Measurements from ENCODE around the gene EVC2. TPM values are rescaled to one million over a fixed set of nuclear protein-coding genes. Genes with fewer than 3 reads are reported as not detected.

Gene EVC2
- total RNA-seq, 1 donor from 2014 or later: 4.5 TPM

DNA sequence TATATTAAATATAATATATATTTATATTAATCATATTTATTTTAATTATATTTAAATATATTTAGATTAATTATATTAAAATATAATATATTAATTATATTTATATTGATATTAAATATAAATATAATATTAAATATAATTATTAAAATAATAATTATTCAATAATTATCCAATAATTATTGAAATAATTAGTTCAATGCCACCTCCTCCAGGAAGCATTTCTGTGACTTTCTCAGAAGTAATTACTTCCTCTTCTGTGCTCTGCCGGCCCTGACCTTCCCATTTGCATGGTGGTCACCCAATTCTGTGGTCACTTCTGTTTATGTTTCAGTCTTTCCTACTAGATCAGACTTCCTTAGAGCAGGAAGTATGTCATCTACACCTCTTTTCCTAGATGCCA, 45.8 kb downstream of the EVC2 start:
- no peak overlapping the region for H3K4me3 Mint-ChIP-seq
- TF ChIP-seq, protein P1, sequence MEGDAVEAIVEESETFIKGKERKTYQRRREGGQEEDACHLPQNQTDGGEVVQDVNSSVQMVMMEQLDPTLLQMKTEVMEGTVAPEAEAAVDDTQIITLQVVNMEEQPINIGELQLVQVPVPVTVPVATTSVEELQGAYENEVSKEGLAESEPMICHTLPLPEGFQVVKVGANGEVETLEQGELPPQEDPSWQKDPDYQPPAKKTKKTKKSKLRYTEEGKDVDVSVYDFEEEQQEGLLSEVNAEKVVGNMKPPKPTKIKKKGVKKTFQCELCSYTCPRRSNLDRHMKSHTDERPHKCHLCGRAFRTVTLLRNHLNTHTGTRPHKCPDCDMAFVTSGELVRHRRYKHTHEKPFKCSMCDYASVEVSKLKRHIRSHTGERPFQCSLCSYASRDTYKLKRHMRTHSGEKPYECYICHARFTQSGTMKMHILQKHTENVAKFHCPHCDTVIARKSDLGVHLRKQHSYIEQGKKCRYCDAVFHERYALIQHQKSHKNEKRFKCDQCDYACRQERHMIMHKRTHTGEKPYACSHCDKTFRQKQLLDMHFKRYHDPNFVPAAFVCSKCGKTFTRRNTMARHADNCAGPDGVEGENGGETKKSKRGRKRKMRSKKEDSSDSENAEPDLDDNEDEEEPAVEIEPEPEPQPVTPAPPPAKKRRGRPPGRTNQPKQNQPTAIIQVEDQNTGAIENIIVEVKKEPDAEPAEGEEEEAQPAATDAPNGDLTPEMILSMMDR (conservative IDR thresholded peaks at IDR 0.05): no peak

DNA sequence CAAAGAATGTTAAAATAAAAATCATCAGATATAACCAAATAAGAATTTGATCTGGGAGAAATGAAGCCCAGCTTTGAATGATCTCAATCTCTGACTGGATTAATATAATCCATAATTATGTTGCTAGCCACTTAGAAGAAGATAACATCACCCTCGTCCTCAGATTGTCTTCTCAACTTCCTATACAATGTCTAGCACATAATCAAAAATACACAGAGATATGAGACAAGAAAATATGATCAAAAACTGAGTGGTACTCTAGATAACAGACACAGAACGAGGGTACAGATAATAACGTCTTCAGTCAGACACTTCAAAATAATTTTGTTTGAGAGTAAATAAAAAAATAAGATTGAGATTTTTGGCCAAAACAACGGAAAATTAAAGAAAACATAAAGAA, 47.1 kb downstream of the EVC2 start:
- H3K27me3 Mint-ChIP-seq: no peaks in the 10 kb centered on the region
- peaks cover 6% of the 10 kb centered on the region for H3K9me3 Mint-ChIP-seq
- peaks cover 3% of the 10 kb centered on the region for H3K4me1 Mint-ChIP-seq (ENCODE audit: unreplicated experiment)
- H3K27ac Mint-ChIP-seq: no peak overlapping the region
- H3K4me3 Mint-ChIP-seq: no peak overlapping the region
- peaks cover 32% of the 10 kb centered on the region for H3K36me3 Mint-ChIP-seq
- no peak for DNase-seq (ENCODE audit: extremely low spot score, unreplicated experiment)
- TF ChIP-seq, protein P1 (conservative IDR thresholded peaks at IDR 0.05): no peak

More for the DNA sequence above, 45.8 kb downstream of the EVC2 start:
- H3K27ac Mint-ChIP-seq: no peak overlapping the region
- DNase-seq (ENCODE audit: extremely low spot score, unreplicated experiment): no peak
- H3K36me3 Mint-ChIP-seq: peaks cover 31% of the 10 kb centered on the region
- H3K27me3 Mint-ChIP-seq: no peaks in the 10 kb centered on the region
- H3K9me3 Mint-ChIP-seq: peaks cover 10% of the 10 kb centered on the region
- no peaks in the 10 kb centered on the region for H3K4me1 Mint-ChIP-seq (ENCODE audit: unreplicated experiment)

GRCh38 chr4:5660185-5660584, 48.2 kb downstream of the EVC2 start:
- TF ChIP-seq, protein P1 (conservative IDR thresholded peaks at IDR 0.05): no peak
- Mint-ChIP-seq H3K4me1 (ENCODE audit: unreplicated experiment) (peaks cover 4% of the 10 kb centered on the region), H3K27me3 (no peaks in the 10 kb centered on the region), H3K27ac (no peak overlapping the region), H3K4me3 (no peak overlapping the region), H3K9me3 (peaks cover 5% of the 10 kb centered on the region), H3K36me3 (peaks cover 31% of the 10 kb centered on the region)
- no peak for DNase-seq (ENCODE audit: extremely low spot score, unreplicated experiment)

DNA sequence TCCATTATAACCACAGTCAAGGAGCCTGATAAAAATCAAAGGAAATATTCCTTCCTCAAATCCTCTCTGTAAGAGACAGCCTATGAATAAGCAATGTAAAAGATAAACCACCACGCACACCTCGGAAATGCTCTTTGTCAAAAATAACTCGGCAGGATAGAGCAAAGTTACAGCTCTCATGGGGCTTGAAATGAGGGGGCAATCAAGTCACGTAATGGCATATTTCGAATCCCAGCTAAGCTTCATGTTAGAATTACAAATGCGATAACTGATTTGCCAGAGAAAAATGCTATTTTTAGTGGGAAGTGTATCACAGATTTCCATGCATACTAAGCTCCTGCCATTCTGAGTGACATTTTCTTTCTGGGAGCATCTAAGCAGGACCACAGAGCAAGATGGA, 49.4 kb downstream of the EVC2 start:
- Mint-ChIP-seq H3K27ac (no peak overlapping the region), H3K4me3 (no peak overlapping the region), H3K36me3 (peaks cover 27% of the 10 kb centered on the region), H3K9me3 (peaks cover 5% of the 10 kb centered on the region), H3K4me1 (ENCODE audit: unreplicated experiment) (peaks cover 4% of the 10 kb centered on the region), H3K27me3 (no peaks in the 10 kb centered on the region)
- DNase-seq (ENCODE audit: extremely low spot score, unreplicated experiment): no peak
- TF ChIP-seq, protein P1 (conservative IDR thresholded peaks at IDR 0.05): no peak

GRCh38 chr4:5656415-5656814, 51.9 kb downstream of the EVC2 start:
- H3K4me1 Mint-ChIP-seq (ENCODE audit: unreplicated experiment): peaks cover 4% of the 10 kb centered on the region
- TF ChIP-seq, protein P1 (conservative IDR thresholded peaks at IDR 0.05): no peak
- peaks cover 19% of the 10 kb centered on the region for H3K36me3 Mint-ChIP-seq
- H3K27ac Mint-ChIP-seq: no peak overlapping the region
- no peak for DNase-seq (ENCODE audit: extremely low spot score, unreplicated experiment)
- no peaks in the 10 kb centered on the region for H3K9me3 Mint-ChIP-seq
- H3K4me3 Mint-ChIP-seq: no peak overlapping the region
- no peaks in the 10 kb centered on the region for H3K27me3 Mint-ChIP-seq

DNA sequence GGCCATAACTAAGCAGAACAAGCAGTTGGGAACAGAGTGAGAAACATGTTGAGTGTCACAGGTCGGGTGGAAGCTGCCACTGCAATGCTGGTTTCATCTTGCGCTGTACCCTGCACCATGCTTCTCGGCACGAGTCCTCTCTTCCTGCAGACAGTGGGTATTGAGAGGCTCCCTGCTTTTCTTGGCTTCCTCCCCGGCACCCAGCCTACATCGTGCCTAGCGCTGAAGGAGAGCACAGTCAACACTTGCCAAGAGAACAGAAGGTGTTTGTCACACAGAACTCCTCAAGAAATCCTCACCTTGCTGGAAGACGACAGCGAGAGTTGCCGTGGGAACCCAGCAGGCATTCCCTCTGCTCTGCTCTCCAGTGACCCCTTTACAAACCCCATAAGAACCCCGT, 53.6 kb downstream of the EVC2 start:
- DNase-seq (ENCODE audit: extremely low spot score, unreplicated experiment): no peak
- Mint-ChIP-seq H3K36me3 (peaks cover 22% of the 10 kb centered on the region), H3K27me3 (no peaks in the 10 kb centered on the region), H3K27ac (no peak overlapping the region), H3K4me1 (ENCODE audit: unreplicated experiment) (peaks cover 4% of the 10 kb centered on the region), H3K9me3 (no peaks in the 10 kb centered on the region), H3K4me3 (no peak overlapping the region)
- TF ChIP-seq, protein P1 (conservative IDR thresholded peaks at IDR 0.05): no peak
